T47D (cell line): ENCODE results near the gene EMC10.
"Not testable (repeated sequence)": the region's sequence is repeated elsewhere in the genome, so short reads cannot be mapped to it uniquely, and the experiment has no call there.

Experiments used
- DNase-seq, 2 experiments: peaks; one replicate each; pipeline versions ENCODE4 v3.0.0 to v3.0.0-alpha.2; 2011 to 2012; ENCODE audit warnings: low read depth in 1 of 2, low spot score in 1 of 2
- JUND ChIP-seq: IDR thresholded peaks from 2 replicates; pipeline ENCODE4 v1.6.1; 2012; ENCODE audit warnings: low read depth
- in situ Hi-C: cut with HindIII; loops from 2 replicates; pipeline ENCODE4 v1.10.0; 2016; ENCODE audit warnings: low sequenced_read_pairs, low pct_unique_long_range_greater_than_20kb

EMC10 gene

DNA sequence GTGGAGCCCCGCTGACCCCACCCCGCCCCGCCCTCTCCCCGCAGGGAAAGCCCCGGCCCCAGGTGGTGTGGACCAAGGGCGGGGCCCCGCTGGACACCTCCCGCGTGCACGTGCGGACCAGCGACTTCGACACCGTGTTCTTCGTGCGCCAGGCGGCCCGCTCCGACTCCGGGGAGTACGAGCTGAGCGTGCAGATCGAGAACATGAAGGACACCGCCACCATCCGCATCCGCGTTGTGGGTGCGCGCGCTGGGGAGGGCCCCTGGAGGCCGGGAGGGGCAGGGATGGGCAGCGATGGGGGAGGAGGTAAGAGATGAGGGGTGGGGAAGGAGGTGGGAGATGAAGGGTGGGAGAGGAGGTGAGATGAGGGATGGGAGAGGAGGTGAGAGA, 17.2 kb upstream of the EMC10 start:
- no peak for TF ChIP-seq JUND
- DNase-seq: no peak
- in situ Hi-C loops: no loop called here

DNA sequence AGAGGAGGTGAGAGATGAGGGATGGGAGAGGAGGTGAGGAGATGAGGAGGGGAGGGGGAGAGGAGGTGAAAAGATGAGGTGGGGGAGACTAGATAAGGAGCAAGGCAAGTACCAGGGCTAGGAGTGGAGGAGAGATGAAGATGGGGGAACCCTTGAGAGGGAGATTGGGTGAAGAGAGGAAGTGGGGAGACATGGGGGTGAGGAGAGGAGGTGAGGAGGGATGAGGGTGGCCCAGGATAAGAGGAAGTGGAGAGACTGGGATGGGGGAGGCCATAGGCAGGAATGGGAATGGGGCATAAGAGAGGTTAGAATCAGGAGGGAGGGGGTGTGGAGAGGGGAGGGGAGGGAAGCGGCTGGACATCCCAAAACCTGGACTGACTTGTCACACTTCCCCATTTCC, 16.7 kb upstream of the EMC10 start:
- no peak for TF ChIP-seq JUND
- in situ Hi-C loops: no loop called here
- DNase-seq: no peak

DNA sequence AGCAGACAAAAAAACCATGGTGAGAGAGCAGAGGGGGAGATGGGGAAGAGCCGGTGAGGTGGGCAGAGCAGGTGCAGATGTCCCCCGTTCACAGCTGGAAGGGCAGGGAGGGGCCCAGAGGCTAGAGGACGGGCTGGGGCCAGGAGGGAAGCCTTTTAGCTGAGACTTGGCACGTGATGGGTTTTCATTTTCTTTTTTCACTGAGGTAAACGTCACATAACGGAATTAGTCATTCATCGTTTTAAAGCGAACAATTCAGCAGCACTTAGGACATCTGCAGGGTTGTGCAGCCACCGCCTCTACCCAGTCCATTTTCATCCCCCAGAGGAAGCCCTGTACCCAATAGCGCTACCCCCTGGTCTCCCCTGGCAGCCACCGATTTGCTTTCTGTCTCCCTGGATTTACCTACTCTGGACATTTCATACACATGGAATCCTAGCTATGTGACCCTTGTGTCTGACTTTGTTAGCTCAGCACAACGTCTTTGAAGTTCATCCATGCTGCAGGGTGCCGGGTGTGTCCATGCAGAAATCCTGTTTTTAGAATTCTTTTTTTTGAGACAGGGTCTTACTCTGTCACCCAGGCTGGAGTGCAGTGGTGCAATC, 16.0 kb upstream of the EMC10 start:
- TF ChIP-seq JUND: no peak
- in situ Hi-C loops: no loop called here
- DNase-seq: peak; percentile 22 to 47

DNA sequence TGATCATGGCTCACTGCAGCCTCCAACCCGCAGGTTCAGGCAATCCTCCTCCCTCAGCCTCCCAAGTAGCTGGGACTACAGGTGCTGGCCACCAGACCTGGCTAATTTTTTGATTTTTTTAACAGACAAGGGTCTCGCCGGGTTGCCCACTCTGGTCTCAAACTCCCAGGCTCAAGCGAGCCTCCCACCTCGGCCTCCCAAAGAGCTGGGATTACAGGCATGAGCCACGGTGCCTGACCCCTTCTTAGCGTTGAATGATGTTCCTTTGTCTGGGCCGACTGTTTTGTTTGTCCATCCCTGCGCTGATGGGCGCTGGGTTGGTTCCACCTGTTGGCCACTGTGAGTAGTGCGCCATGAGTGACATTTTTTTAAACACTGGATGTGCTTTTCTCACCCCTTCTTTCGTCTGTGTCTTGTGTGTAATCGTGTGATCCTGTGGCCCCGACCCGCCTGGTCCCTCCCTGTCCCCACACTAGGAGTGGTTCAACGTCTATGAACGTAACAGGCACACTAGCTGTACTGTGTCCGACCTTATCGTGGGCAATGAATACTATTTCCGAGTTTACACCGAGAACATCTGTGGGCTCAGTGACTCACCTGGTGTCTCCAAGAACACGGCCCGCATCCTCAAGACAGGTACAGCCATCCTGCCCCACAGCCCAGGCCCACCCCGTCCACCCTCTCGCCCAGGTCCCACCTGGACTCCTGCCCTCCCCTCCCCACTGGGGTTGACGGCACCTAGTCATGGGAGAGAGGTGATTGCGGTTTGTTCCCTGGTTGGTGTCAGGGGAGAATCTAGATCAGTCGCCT, 15.0 kb upstream of the EMC10 start:
- TF ChIP-seq JUND: no peak
- peak; percentile 76 to 91 for DNase-seq
- in situ Hi-C loops: no loop called here

DNA sequence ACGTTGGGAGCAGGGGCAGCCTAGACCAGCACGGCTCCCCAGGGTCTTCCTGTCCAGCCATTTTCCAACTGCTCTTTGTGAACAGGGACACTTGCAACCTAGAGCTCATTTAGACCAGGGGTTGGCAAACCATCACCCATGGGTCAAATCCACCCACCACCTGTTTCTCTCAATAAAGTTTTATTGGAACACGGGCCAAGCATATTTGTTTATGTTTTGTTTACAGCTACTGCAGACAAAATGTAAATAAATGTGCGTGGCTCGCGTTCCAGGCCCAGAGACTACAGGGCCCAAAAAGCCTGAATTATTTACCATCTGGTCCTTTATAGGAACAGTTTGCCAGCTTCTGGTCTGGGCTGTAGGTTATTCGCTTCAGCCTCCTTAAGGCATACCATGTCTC, 13.3 kb upstream of the EMC10 start:
- no peak for TF ChIP-seq JUND
- in situ Hi-C loops: no loop called here
- no peak for DNase-seq

DNA sequence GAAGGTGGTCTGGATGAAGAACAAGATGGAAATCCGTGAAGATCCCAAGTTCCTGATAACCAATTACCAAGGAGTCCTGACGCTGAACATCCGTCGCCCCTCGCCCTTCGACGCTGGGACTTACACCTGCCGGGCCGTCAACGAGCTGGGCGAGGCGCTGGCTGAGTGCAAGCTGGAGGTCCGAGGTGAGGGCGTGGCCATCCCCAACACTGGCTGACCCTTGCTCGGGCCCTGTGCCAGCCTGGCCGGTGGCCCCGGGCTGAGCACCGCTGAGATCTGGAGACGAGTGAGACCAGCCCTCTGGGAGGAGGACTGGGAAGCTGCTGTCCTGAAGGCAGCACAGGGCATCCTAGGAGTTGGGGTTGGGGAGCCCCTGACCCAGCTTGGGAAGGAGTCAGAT, 12.0 kb upstream of the EMC10 start:
- TF ChIP-seq JUND: no peak
- no peak for DNase-seq
- in situ Hi-C loops: no loop called here

DNA sequence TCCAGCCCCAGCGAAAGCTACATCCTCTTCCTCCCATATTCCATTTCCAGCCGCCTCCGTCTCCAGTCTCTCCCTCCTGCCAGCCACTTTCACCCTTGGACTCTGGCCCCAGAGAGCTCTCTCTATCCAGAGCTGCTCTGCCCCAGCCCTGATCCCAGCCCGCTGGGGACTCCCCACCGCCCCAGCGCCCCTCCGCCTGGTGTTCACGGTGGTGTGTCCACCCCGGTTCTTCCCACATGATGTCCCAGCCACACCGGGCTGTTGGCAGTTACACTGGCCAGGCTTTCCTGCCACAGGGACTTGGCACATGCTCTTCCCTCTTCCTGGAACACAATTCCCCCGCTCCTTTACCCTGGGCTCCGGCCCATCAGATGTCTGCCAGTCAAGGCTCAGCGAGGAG, 11.3 kb upstream of the EMC10 start:
- TF ChIP-seq JUND: no peak
- in situ Hi-C loops: no loop called here
- no peak for DNase-seq

DNA sequence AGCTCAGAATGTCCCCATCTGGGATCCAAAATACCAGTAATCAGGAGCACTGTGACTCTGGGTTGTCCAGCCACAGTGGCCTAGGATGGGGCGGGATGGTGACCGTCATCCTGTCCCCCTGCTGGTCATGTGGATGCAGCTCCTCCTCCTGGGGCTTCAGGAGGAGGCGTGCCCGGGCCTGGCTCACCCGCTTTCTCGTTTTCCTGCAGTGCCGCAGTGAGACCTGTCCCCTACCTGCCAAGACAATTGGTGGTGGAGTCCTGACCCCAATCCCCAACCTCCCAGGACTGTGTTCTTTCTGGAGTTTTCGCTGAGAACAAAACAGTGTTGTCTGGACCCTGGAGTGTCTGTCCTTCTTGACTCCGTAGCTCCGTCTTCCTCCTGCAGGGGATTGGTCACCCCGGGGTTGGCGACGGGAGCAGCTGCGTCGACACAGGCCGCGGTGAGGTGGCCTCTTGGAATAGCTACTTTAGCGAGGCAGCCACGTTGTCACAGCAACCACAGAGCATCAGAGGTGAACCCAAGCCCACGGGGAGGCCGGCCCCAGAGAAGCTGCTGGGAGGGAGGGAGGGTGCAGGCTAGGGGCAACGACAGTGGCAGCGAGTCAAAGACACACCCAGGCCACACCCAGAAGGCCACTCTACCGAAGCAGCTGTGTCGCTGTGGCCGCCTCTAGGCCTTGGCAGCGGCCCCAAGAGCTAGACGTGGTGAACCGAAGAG, 10.2 kb upstream of the EMC10 start:
- DNase-seq: peak in 1 of 2 experiments; percentile 33

DNA sequence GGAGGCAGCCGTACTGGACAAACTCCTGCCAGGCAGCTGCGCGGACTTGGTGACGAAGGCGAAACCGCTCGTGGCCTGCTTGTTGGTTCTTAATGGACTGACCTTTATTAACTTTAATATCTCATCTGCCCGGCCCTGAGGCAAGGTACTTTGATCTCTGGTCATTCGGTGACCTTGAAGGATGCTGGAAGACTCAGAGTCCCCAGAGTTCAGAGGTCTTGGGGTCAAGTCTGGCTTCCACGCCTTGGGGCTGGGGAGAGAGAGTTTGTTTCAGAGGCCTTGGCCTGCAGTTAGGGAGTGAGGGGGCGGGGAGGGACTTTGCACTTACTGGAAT, 9.6 kb upstream of the EMC10 start:
- DNase-seq: no peak
- in situ Hi-C loops: no loop called here
- TF ChIP-seq JUND: no peak

More for the DNA sequence above, 10.2 kb upstream of the EMC10 start:
- in situ Hi-C loops: no loop called here
- TF ChIP-seq JUND: no peak

DNA sequence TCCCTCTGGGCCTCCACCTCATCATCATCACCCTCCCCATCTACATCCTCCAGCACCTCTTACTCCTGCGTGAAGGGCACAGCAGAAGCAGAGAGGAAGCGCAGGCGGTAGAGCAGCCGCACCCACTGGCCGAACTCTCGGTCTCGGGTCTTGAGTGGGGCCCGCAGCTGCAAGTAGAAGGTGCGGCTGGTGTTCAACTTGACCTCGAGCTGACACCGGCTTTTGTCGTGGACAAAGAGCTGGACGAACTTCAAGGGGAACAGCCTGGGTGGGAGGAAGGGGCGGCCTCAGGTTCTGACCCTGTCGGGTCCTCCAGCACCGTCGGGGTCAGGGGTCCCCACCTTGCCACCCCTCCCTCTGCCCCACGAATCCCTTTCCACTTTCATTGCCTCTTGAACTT, 8.7 kb upstream of the EMC10 start:
- in situ Hi-C loops: no loop called here
- DNase-seq: no peak
- TF ChIP-seq JUND: no peak

DNA sequence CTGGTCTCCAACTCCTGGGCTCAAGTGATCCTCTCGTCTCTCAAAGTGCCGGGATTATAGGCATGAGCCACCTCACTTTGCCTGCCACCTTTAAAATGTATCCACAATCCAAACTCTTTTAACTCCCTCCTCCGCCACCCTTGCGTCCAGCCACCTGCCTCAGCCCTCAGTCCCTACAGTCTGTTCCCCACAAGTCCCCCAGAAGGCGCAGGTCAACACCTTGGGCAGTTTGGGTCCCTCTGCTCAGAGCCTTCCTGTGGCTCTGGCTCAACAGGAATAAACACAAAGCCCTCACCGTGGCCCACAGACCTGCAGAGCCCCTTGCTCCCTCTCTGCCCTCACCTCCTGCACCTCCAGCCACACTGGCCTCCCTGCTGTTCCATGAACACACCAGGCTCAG, 7.5 kb upstream of the EMC10 start:
- TF ChIP-seq JUND: no peak
- in situ Hi-C loops: no loop called here
- no peak for DNase-seq

DNA sequence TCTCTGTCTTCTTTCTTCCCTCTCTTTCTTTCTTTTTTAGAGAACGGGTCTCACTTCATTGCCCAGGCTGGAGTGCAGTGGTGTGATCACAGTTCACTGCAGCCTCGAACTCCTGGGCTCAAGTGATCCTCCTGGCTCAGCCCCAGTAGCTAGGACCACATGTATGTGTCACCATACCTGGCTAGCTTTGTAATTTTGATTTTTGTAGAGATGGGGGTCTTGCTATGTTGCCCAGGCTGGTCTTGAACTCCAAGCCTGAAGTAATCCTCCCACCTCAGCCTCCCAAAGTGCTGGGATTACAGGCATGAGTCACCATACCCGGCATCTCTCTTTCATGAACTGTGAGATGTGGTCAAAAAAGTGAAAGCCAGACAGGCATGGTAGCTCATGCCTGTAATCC, 3.0 kb upstream of the EMC10 start:
- DNase-seq, in situ Hi-C loops: not testable (repeated sequence)

DNA sequence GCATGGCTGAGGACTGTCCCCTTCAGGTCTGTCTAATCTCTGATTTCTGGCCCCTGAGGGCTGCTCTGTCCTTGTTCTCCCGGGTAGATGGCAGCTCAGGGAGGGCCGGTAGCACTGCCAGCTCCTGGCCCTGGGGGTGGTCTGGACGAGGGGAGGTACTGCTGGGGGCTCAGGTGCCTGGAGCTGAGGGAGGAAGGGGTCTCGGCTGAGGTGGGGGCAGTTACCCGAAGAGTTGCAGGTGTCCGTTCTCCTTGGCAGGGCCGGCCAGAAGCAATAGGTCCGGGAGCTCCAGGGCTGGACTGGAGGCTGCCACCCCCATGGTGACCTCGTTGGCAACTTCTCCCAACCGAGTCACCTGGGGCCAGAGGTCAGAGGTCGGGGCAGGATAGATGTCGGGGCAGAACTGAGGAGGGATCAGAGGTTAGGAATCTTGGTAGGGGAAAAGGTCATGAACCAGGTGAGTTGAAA, 1.2 kb upstream of the EMC10 start:
- in situ Hi-C loops: no loop called here
- TF ChIP-seq JUND: no peak
- no peak for DNase-seq
